ENCODE measurements around the gene CCNJL.

CCNJL gene

GRCh38 chr5:160325716-160326115, 13.4 kb upstream of the CCNJL start:
- H3K4me2 ChIP-seq (ENCODE audit: low read length): no peak overlapping the region
- H3K27ac ChIP-seq (ENCODE audit: low read depth, low read length): no peak overlapping the region
- H3K9me3 ChIP-seq (ENCODE audit: control insufficient read depth, insufficient read depth, low read length): no peaks in the 10 kb centered on the region
- TF ChIP-seq, protein P1, sequence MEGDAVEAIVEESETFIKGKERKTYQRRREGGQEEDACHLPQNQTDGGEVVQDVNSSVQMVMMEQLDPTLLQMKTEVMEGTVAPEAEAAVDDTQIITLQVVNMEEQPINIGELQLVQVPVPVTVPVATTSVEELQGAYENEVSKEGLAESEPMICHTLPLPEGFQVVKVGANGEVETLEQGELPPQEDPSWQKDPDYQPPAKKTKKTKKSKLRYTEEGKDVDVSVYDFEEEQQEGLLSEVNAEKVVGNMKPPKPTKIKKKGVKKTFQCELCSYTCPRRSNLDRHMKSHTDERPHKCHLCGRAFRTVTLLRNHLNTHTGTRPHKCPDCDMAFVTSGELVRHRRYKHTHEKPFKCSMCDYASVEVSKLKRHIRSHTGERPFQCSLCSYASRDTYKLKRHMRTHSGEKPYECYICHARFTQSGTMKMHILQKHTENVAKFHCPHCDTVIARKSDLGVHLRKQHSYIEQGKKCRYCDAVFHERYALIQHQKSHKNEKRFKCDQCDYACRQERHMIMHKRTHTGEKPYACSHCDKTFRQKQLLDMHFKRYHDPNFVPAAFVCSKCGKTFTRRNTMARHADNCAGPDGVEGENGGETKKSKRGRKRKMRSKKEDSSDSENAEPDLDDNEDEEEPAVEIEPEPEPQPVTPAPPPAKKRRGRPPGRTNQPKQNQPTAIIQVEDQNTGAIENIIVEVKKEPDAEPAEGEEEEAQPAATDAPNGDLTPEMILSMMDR (IDR thresholded peaks at IDR 0.05; ENCODE audit: low read depth, low read length, poor library complexity, severe bottlenecking): no peak
- no peak for TF ChIP-seq EZH2phosphoT487 (IDR thresholded peaks at IDR 0.05; ENCODE audit: borderline replicate concordance, low read length)
- no peaks in the 10 kb centered on the region for H4K20me1 ChIP-seq (ENCODE audit: control insufficient read depth, insufficient read depth, low read depth, low read length)
- H3K4me3 ChIP-seq (ENCODE audit: low read length): no peak overlapping the region
- 0 out of 2 replicates have a peak, but pooled peaks cover 3% of the 10 kb centered on the region for H3K27me3 ChIP-seq (ENCODE audit: control insufficient read depth, low read length)
- H3K79me2 ChIP-seq (ENCODE audit: control insufficient read depth, low read length): no peaks in the 10 kb centered on the region
- H3F3A ChIP-seq (ENCODE audit: control insufficient read depth, insufficient read depth): no peaks in the 10 kb centered on the region
- no peaks in the 10 kb centered on the region for H3K9me2 ChIP-seq (replicated peaks; ENCODE audit: control insufficient read depth, low read length)
- no peaks in the 10 kb centered on the region for H3K4me1 ChIP-seq (ENCODE audit: control insufficient read depth, low read length)
- H3K36me3 ChIP-seq (ENCODE audit: control insufficient read depth, low read length): no peaks in the 10 kb centered on the region

- no peak for TF ChIP-seq EZH2phosphoT487 (IDR thresholded peaks at IDR 0.05; ENCODE audit: borderline replicate concordance, low read length)
- TF ChIP-seq, protein P1 (IDR thresholded peaks at IDR 0.05; ENCODE audit: low read depth, low read length, poor library complexity, severe bottlenecking): no peak
- Histone ChIP-seq H3K4me2 (ENCODE audit: low read length) (no peak overlapping the region), H3K36me3 (ENCODE audit: control insufficient read depth, low read length) (no peaks in the 10 kb centered on the region)
These were observed 12.5 kb upstream of the CCNJL start for GRCh38 chr5:160324886-160325285.

GRCh38 chr5:160318409-160318808, 6.0 kb upstream of the CCNJL start:
- no peaks in the 10 kb centered on the region for H3K9me3 ChIP-seq (ENCODE audit: control insufficient read depth, insufficient read depth, low read length)
- no peak overlapping the region for H3K4me2 ChIP-seq (ENCODE audit: low read length)
- TF ChIP-seq, protein P1 (IDR thresholded peaks at IDR 0.05; ENCODE audit: low read depth, low read length, poor library complexity, severe bottlenecking): no peak
- TF ChIP-seq EZH2phosphoT487 (IDR thresholded peaks at IDR 0.05; ENCODE audit: borderline replicate concordance, low read length): no peak
- no peak overlapping the region for H3K4me3 ChIP-seq (ENCODE audit: low read length)
- no peaks in the 10 kb centered on the region for H3K79me2 ChIP-seq (ENCODE audit: control insufficient read depth, low read length)
- no peaks in the 10 kb centered on the region for H3K36me3 ChIP-seq (ENCODE audit: control insufficient read depth, low read length)
- no peaks in the 10 kb centered on the region for H4K20me1 ChIP-seq (ENCODE audit: control insufficient read depth, insufficient read depth, low read depth, low read length)
- H3K27ac ChIP-seq (ENCODE audit: low read depth, low read length): no peak overlapping the region
- no peaks in the 10 kb centered on the region for H3K4me1 ChIP-seq (ENCODE audit: control insufficient read depth, low read length)
- H3F3A ChIP-seq (ENCODE audit: control insufficient read depth, insufficient read depth): no peaks in the 10 kb centered on the region
- no peaks in the 10 kb centered on the region for H3K9me2 ChIP-seq (replicated peaks; ENCODE audit: control insufficient read depth, low read length)
- peaks cover 19% of the 10 kb centered on the region for H3K27me3 ChIP-seq (ENCODE audit: control insufficient read depth, low read length)

More at GRCh38 chr5:160324886-160325285, 12.5 kb upstream of the CCNJL start:
- Histone ChIP-seq H3K4me1 (ENCODE audit: control insufficient read depth, low read length) (no peaks in the 10 kb centered on the region), H4K20me1 (ENCODE audit: control insufficient read depth, insufficient read depth, low read depth, low read length) (no peaks in the 10 kb centered on the region), H3K27me3 (ENCODE audit: control insufficient read depth, low read length) (0 out of 2 replicates have a peak, but pooled peaks cover 3% of the 10 kb centered on the region), H3F3A (ENCODE audit: control insufficient read depth, insufficient read depth) (no peaks in the 10 kb centered on the region), H3K27ac (ENCODE audit: low read depth, low read length) (no peak overlapping the region), H3K4me3 (ENCODE audit: low read length) (no peak overlapping the region), H3K9me2 (replicated peaks; ENCODE audit: control insufficient read depth, low read length) (no peaks in the 10 kb centered on the region), H3K9me3 (ENCODE audit: control insufficient read depth, insufficient read depth, low read length) (no peaks in the 10 kb centered on the region), H3K79me2 (ENCODE audit: control insufficient read depth, low read length) (no peaks in the 10 kb centered on the region)

Measured in DOHH2 (cell line).